Right cardiac atrium (tissue), 5 donors: ENCODE data around the gene TMA7B. TPM values are rescaled to one million over a fixed set of nuclear protein-coding genes. Genes with fewer than 3 reads are reported as not detected.

Experiments
- ATAC-seq, 2 donors: fragments of 200-7000 bp; cut with Tn5 transposase; one replicate each; pipeline versions ENCODE4 v1.8.0 to v1.9.1; 2020; ENCODE audit warnings: moderate library complexity in 2 of 2, mild to moderate bottlenecking in 1 of 2
- DNase-seq, 3 donors: peaks; one replicate each; pipeline ENCODE4 v3.0.0-alpha.2; 2020
- H3K27ac ChIP-seq: one replicate; pipeline ENCODE4 v1.5.1; 2013; ENCODE audit warnings: mild to moderate bottlenecking, low read length, control low read depth, moderate library complexity
- H3K27me3 ChIP-seq: one replicate; pipeline ENCODE4 v1.6.1; 2013; ENCODE audit not compliant: control insufficient read depth, insufficient read depth
- H3K4me1 ChIP-seq: one replicate; pipeline ENCODE4 v1.6.1; 2013; ENCODE audit warnings: low read length; ENCODE audit not compliant: control insufficient read depth, insufficient read depth
- H3K4me3 ChIP-seq: one replicate; pipeline ENCODE4 v1.5.1; 2013; ENCODE audit warnings: low read length, control low read depth
- H3K9me3 ChIP-seq: one replicate; pipeline ENCODE4 v1.6.1; 2013; ENCODE audit warnings: low read length; ENCODE audit not compliant: control insufficient read depth
- WGBS: extraction: QIAGEN DNeasy Blood & Tissue Kit; methylation state at CpG from one replicate; pipeline ENCODE4 v1.1.7; 2013; 5-methylcytosine and 5-hydroxymethylcytosine counted together
- intact Hi-C, 4 donors: fragments of 100-400 bp; cut with DNase I; formaldehyde crosslinking; loops; one replicate each; pipeline versions ENCODE4 v1.11.0 to v1.14.0; 2022 to 2023
- polyA plus RNA-seq: library from polyadenylated mRNA; stranded (reverse); fragments of 200-250 nt; gene quantifications from one replicate; pipeline ENCODE4 v1.2.3, GENCODE V29; 2013
- total RNA-seq, 4 donors: library from RNA; stranded (reverse); fragmentation: NEBNext Ultra II Directional; extraction: Animal tissue kit (Norgen Biotek cat#: 25700); gene quantifications; one replicate each; pipeline ENCODE4 v1.2.1, GENCODE V29; 2021
- donor health status: healthy with polysubstance abuse.
- donor health status: DM: no; HTN: yes; CAD: no.
- donor health status: DM: no; HTN: no; CAD: no.
- donor health status: DM: no; HTN: yes; CAD: no; lungs with severe emphysema.
- donor health status: DM: yes; HTN: yes; CAD: no.

Gene TMA7B
- total and polyA plus RNA-seq, 5 donors = 0.09 to 0.31 TPM; not detected in 3

- peaks cover 3% of the 10 kb centered on the region for H3K4me1 ChIP-seq
- no peak overlapping the region for H3K27ac ChIP-seq
- no peaks in the 10 kb centered on the region for H3K27me3 ChIP-seq
- no peak overlapping the region for H3K4me3 ChIP-seq
- ATAC-seq (no peak), DNase-seq (no peak)
- H3K9me3 ChIP-seq = no peaks in the 10 kb centered on the region
- WGBS = 99% methylated on average over 2 of the region's 2 CpGs
- intact Hi-C loops = no loop called here
Measured at GRCh38 chr22:39955675-39956074, 4.5 kb upstream of the TMA7B start.

- Histone ChIP-seq H3K27ac (no peak overlapping the region), H3K27me3 (no peaks in the 10 kb centered on the region), H3K4me3 (no peak overlapping the region), H3K4me1 (peaks cover 3% of the 10 kb centered on the region), H3K9me3 (no peaks in the 10 kb centered on the region)
- no peak for ATAC-seq
- intact Hi-C loops = no loop called here
- WGBS = 58% methylated on average over 10 of the region's 10 CpGs
- no peak for DNase-seq
Measured at GRCh38 chr22:39956932-39957664, 3.1 kb upstream of the TMA7B start.

- 76% methylated on average over 8 of the region's 8 CpGs for WGBS
- ATAC-seq (no peak), DNase-seq (no peak)
- no peaks in the 10 kb centered on the region for H3K27me3 ChIP-seq
- intact Hi-C loops = no loop called here
- no peak overlapping the region for H3K4me3 ChIP-seq
- H3K9me3 ChIP-seq = no peaks in the 10 kb centered on the region
- no peak overlapping the region for H3K27ac ChIP-seq
- H3K4me1 ChIP-seq = peaks cover 3% of the 10 kb centered on the region
Measured at GRCh38 chr22:39958009-39958711, 2.0 kb upstream of the TMA7B start.

GRCh38 chr22:39958949-39959639, 1.1 kb upstream of the TMA7B start:
- no peak for DNase-seq
- Histone ChIP-seq H3K27ac (no peak overlapping the region), H3K27me3 (no peaks in the 10 kb centered on the region), H3K4me3 (no peak overlapping the region), H3K9me3 (no peaks in the 10 kb centered on the region), H3K4me1 (peaks cover 3% of the 10 kb centered on the region)
- intact Hi-C loops = no loop called here
- no peak for ATAC-seq
- WGBS = 70% methylated on average over 11 of the region's 11 CpGs

- H3K9me3 ChIP-seq = no peaks in the 10 kb centered on the region
- no peak overlapping the region for H3K27ac ChIP-seq
- WGBS = 73% methylated on average over 13 of the region's 13 CpGs
- DNase-seq (no peak), ATAC-seq (peak in 1 of 2 donors; percentile 41)
- H3K27me3 ChIP-seq = no peaks in the 10 kb centered on the region
- intact Hi-C loops = no loop called here
- peaks cover 3% of the 10 kb centered on the region for H3K4me1 ChIP-seq
- H3K4me3 ChIP-seq = no peak overlapping the region
Measured at GRCh38 chr22:39960791-39961746, 872 bp downstream of the TMA7B start.

GRCh38 chr22:39962071-39962470, 1.9 kb downstream of the TMA7B start:
- ATAC-seq (no peak), DNase-seq (no peak)
- H3K4me3 ChIP-seq = no peak overlapping the region
- H3K27ac ChIP-seq = no peak overlapping the region
- intact Hi-C loops = no loop called here
- H3K9me3 ChIP-seq = no peaks in the 10 kb centered on the region
- 90% methylated on average over 9 of the region's 9 CpGs for WGBS
- H3K27me3 ChIP-seq = no peaks in the 10 kb centered on the region
- peaks cover 3% of the 10 kb centered on the region for H3K4me1 ChIP-seq

- Histone ChIP-seq H3K27me3 (no peaks in the 10 kb centered on the region), H3K9me3 (no peaks in the 10 kb centered on the region), H3K4me1 (peaks cover 4% of the 10 kb centered on the region), H3K27ac (no peak overlapping the region), H3K4me3 (no peak overlapping the region)
- ATAC-seq (no peak), DNase-seq (no peak)
- 59% methylated on average over 5 of the region's 5 CpGs for WGBS
- intact Hi-C loops = no loop called here
Measured at GRCh38 chr22:39965748-39966147, 5.6 kb downstream of the TMA7B start.

GRCh38 chr22:39966470-39966869, 6.3 kb downstream of the TMA7B start:
- Histone ChIP-seq H3K27me3 (no peaks in the 10 kb centered on the region), H3K4me1 (peaks cover 4% of the 10 kb centered on the region), H3K4me3 (no peak overlapping the region), H3K9me3 (no peaks in the 10 kb centered on the region), H3K27ac (no peak overlapping the region)
- DNase-seq = no peak
- intact Hi-C loops = no loop called here
- whole genome bisulfite sequencing = 83% methylated on average over 2 of the region's 2 CpGs
- no peak for ATAC-seq

- Histone ChIP-seq H3K27me3 (no peaks in the 10 kb centered on the region), H3K4me3 (no peak overlapping the region), H3K9me3 (no peaks in the 10 kb centered on the region), H3K27ac (no peak overlapping the region), H3K4me1 (peaks cover 4% of the 10 kb centered on the region)
- DNase-seq = no peak
- intact Hi-C loops = no loop called here
- ATAC-seq = no peak
- 70% methylated on average over 9 of the region's 9 CpGs for WGBS
Measured at GRCh38 chr22:39967103-39967829, 7.1 kb downstream of the TMA7B start.
